AG08395 (cell line): Measurements from ENCODE around the gene LIG3.
A peak's percentile ranks its signal among the peaks of the same experiment; 100 is the strongest.
"Not testable (repeated sequence)": the region's sequence is repeated elsewhere in the genome, so short reads cannot be mapped to it uniquely, and the experiment has no call there.

Experiments used
- DNase-seq: peaks from one replicate; pipeline ENCODE4 v3.0.0; 2012; ENCODE audit warnings: mixed read lengths, low spot score

Gene LIG3

GRCh38 chr17:35044181-35044580 lies 63.9 kb downstream of the LIG3 start:
- DNase-seq = no peak

- not testable (repeated sequence) for DNase-seq
Measured at GRCh38 chr17:35045458-35045979, 65.2 kb downstream of the LIG3 start.

- no peak for DNase-seq
Measured at GRCh38 chr17:35046245-35046644, 65.9 kb downstream of the LIG3 start.

- no peak for DNase-seq
Measured at GRCh38 chr17:35046740-35047283, 66.5 kb downstream of the LIG3 start.

- DNase-seq = no peak
Measured at GRCh38 chr17:35048685-35049379, 68.5 kb downstream of the LIG3 start.

- DNase-seq = no peak
Measured at GRCh38 chr17:35050170-35050569, 69.9 kb downstream of the LIG3 start.

GRCh38 chr17:35051183-35051578 lies 70.9 kb downstream of the LIG3 start:
- DNase-seq = no peak

GRCh38 chr17:35051579-35052240 lies 71.4 kb downstream of the LIG3 start:
- no peak for DNase-seq

GRCh38 chr17:35052241-35052610 lies 71.9 kb downstream of the LIG3 start:
- DNase-seq = peak; percentile 26

GRCh38 chr17:35052780-35053179 lies 72.5 kb downstream of the LIG3 start:
- DNase-seq = no peak

- no peak for DNase-seq
Measured at GRCh38 chr17:35053204-35053603, 72.9 kb downstream of the LIG3 start.

GRCh38 chr17:35056013-35056412 lies 75.7 kb downstream of the LIG3 start:
- no peak for DNase-seq

- no peak for DNase-seq
Measured at GRCh38 chr17:35057332-35057915, 77.1 kb downstream of the LIG3 start.
